Measurements from ENCODE around the gene C16orf95.
"Not testable (repeated sequence)": the region's sequence is repeated elsewhere in the genome, so short reads cannot be mapped to it uniquely, and the experiment has no call there.

Gene C16orf95

DNA sequence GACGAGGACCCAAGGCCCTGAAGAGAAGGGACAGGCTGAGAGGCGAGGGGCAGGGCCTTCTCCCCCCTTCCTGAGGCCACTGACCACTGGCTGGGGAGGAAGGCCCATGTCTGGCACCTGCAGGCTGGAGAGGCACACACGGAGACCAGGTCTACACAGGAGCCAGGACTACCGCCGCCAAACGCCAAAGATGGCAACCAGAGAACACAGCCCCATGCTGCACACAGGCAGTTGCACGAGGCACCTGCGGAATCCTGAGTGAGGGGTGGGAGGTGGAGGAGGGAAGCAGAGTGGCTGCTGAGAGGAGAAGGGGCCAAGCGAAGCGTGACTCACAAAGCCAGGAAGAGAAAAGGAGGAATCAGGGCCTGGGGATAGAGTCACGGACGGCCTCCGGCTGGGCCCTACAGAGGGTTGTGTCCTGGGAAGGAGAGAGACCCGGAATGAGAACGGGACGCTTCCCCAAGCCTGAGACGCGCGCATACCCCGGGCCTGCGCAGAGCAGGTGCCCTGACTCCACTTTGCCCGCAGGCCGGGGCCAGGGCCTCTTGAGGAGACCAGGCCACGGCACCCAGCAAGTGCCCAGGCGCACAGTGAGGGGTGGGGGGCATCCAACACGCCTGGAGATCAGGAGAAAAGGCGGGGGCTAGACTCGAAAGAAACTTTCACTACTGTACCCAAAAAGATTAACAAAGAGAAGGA lies 28.7 kb upstream of the C16orf95 start:
- FAIRE-seq = no peak

DNA sequence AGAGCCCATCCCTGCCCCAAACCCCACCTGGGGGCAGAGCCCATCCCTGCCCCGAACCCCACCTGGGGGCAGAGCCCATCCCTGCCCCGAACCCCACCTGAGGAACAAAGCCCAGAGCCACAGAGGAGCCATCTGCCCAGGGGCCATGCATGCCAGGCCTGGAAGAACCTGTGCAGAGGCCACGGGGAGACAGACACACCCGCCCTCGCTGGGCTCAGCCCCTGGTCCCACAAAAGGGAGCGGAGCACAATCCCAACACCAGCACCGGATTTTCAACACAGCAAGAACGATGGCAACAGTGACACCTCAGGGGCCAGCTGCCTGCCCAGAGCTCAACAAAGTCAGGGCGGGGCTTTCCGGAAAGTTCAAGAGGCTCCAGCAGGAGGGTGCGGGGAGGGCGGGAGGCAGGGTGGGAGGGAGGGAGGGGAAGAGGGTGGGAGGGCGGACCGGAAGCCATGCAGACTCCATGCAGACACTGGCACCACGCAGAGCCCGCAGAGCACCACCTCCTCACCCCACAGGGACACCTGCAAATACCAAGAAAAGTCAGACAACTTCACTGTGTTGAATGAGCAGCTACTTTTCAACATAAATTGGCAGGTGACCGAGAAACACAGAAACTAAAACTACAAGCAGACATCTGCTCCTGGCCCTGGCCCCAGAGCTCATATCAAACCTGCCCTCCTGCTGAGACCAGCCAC lies 27.9 kb upstream of the C16orf95 start:
- FAIRE-seq = no peak

DNA sequence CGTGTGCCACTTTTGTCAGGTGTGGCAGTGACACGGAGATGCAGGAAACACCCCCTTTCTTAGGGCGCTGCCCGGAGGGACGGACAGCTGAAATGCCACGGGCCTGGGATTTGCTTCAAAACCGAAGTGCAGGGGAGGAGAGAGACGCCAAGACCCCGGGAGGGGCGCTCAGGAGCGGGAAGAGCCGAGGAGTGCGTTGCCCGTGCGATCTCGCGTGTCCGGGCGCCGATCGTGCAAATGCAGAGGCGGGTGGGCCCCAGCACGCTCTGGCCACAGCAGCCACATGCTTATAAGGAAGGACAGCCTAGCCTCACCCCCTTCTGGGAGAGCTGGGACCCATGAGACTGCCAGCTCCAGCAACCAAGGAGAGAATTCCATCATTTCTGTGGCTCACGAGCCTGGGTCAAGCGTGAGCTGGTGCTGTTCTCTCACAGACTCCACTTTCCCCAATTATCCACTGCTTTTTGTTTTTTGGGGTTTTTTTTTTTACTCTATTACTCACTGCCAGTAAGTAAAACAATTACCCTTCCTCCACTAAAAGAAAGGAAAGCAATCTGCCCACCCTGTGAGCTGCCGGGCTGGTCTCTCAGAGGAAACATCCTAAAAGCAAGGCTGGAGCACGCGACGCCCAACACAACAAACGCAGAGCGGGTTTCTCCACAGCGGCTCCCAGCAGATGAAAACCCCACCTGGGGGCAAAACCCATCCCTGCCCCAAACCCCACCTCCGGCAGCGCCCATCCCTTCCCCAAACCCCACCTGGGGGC lies 27.2 kb upstream of the C16orf95 start:
- no peak for FAIRE-seq

DNA sequence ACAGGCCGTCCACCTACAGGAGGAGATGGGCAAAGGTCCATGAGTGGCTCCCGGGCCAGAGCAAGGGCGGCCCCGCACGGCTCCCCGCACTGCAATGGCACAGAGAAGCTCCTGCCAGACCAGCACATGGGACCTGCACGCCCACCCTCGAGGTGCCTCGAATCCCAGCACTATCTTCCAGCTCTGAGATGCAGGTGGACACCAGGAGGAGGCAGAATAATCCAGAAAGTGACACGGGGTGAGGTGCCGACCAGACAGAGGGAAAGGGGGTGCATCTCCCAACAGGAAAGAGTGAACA lies 26.5 kb upstream of the C16orf95 start:
- no peak for FAIRE-seq

GRCh38 chr16:87342978-87343752 lies 26.0 kb upstream of the C16orf95 start:
- FAIRE-seq = no peak

GRCh38 chr16:87342504-87342903 lies 25.3 kb upstream of the C16orf95 start:
- no peak for FAIRE-seq

- no peak for FAIRE-seq
Observed at GRCh38 chr16:87340198-87340597, 23.0 kb upstream of the C16orf95 start.

GRCh38 chr16:87339724-87340105 lies 22.5 kb upstream of the C16orf95 start:
- FAIRE-seq = not testable (repeated sequence)

DNA sequence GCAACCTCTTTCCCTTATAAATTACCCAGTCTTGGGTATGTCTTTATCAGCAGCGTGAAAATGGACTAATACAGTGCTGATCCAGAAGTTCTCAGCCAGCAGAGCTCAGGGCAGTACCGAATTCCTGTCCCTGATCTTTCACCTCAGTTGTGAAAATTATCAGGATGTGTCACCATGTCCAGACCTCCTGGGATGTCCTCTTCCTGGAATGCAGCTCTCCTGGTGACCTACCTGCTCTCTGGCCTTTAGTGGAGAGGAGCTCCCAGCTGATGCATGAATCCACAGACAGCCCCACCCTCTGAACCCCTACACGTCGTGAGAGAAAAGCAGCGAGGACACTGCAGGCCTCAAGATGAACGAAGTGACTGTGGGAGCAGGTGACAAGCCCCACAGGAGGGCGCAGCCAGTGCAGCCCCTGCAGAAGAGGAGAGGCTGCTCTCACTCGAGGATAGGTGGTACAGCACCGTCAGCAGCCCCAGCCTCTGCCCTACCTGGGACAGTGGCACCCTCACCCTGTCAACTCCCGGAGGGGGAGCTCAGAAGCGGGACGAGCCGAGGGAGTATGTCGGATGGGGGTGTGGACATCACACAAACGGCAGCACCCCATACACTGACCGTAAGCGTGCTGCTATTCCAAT lies 22.0 kb upstream of the C16orf95 start:
- no peak for FAIRE-seq

DNA sequence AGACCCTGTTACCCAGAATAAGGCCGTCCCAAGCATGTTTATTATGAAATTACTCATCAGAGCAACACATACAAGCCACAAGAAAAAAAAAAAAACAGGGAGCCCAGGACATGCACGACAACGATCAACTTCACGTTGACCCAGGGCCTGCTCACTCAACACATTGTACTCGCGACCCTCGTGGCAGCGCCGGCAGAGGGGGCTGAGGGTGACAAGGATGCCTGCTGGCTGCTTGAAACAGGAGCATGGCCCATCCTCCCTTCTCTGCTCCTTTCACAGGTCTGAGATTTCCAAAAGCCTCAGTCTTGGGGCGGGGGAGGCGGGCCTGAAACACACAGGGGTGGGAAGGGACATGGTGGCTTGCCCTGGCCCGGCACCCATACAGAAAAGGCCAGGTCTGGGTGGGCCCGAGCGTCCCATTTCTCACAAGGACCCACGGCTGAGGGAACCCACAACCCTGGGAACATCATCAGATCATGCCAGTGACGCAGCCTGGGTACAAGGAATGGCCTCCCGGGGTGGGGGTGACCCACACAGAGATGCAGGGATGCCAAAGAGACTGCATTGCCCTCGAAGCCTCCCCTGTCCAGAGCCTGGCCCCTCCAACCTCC lies 21.1 kb upstream of the C16orf95 start:
- no peak for FAIRE-seq

DNA sequence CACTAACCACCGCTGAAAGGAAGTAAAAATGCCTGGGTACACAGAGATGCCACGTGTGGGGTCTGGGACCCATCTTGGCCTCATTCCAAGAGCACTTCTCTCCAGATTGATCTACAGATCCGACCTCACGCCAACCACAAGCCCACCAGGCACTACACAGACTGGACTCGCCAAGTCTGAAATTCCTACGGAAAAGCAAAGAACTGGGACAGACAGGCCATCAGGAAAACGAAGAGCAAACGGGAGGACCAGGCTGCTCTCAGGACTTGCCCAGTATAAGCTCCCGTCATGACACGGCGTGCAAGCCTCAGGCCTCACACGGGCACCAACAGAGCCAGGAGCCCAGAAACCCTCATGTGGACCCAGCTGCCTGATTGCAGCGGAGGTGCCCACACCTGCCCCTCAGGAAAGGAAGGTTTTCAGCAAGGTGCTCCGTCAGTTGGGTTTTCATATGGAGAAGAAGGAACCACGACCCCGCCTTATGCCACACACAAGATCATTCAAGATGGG lies 20.1 kb upstream of the C16orf95 start:
- FAIRE-seq = no peak

DNA sequence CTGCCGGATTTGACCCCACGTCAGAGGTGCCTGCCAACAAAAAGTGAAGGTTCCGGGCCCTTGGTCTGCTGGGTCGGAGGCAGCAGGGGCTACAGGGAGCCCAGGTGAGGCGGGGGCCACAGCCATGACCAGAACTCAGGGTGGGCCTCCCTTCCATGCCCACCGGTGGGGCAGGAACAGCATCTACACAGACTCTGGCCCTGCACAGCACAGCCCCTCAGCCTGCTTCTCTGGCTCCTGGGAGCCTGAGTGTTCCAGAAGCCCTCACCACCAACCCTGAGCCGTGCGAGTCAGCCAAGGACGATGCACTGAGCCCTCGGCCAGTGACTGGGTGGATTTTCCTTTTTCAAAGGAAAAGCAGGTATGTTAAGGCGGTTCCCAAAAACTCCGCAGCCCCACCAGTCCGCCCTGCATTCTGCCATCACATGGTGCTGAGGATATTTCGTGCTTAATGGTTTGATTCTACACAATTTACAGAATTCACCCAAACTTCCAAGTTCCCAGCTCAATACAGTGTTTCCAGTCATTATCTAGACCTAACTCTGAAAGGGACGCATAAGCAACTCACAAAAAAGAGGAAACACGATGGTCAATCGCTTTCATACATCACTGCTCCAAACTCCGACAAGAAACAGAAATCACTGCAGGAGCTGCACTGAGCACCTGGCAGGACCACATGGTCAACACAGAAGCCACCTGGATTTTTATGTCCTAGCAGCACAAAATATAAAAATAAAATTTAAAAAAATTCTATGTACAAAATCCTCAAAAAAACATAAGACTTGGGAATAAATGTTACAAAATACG lies 19.4 kb upstream of the C16orf95 start:
- no peak for FAIRE-seq

DNA sequence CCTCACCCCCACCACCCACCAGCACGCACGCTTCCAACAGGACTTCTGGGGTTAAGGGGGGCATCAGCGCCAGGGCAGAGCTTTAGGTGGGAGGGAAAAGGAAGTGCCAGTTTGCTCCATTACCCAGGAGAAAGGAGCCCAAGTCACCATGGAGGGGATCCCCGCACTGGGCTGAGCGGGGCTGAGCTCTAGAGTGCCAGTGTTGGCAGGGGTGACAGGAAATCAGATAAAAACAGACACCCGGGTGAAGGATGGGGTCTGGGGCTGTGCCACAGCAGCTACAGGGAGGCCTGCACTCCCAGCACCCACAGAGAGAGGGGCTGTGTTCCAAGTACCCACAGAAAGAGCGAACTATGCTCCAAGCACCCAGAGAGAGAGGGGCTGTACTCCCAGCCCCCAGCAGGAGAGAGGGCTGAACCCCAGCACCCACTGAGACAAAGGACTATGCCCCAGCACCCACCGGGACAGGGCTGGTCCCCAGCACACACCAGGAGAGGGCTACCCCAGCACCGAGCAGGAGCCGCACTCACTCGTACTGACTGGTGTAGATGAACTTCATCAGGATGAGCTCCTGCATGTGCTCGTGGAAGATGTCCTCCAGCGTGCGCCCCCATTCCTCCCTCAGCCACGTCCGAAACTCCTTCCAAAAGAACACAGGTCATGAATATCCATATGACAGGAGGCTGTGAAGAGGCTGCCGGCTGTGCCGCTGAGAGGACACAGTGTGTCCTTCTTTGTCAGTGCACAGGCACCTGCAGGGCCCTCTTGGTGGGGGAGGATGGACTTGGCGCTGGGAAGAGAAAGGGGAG lies 18.6 kb upstream of the C16orf95 start:
- no peak for FAIRE-seq

DNA sequence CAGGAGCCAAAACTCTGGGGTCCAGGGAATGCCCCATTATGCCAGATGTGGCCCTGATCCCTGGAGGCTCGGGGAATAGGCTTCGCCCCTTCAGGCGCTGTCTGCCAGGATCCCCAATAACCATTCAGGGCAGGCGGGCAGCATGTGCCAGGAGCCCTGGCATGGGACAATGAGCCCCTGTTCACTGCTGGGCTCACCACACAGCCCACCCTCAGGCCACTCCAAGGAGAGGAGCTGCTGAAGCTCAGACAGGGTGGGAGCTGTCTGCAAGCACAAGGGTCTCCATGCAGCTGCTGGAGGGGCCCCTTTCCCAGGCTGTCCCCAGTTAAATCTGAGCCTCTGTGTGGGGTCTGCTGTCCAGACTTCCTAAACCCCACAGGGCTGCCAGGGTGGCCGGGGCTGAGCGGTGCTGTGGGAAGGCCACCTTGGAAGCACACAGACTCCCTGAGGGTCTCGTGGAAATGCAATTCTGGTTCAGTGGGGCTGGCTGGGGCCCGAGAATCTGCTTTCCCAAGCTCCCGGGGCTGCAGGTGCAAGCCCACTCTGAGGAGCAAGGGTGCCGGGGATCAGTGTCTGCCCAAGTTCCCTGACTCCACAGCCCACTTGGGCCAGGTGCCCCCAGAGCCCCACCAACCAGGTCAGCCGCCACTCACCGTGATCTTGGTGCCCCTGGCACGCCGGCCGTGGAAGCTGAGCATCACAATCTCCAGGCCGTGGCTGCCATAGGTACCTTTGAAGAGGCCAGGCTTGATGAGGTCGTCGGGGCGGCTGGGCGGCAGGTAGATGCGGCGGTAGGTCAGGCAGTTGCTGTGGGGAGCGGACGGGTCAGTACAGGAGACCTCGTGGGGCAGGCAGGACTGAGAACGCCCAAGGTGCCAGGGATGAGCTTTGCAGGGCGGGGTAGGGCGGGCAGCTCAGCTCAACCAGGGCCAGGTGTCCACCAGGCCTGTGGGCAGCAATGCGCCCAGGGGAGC lies 17.7 kb upstream of the C16orf95 start:
- FAIRE-seq = no peak

GRCh38 chr16:87333581-87334331 lies 16.6 kb upstream of the C16orf95 start:
- no peak for FAIRE-seq

- no peak for FAIRE-seq
Observed at GRCh38 chr16:87333101-87333500, 15.9 kb upstream of the C16orf95 start.

DNA sequence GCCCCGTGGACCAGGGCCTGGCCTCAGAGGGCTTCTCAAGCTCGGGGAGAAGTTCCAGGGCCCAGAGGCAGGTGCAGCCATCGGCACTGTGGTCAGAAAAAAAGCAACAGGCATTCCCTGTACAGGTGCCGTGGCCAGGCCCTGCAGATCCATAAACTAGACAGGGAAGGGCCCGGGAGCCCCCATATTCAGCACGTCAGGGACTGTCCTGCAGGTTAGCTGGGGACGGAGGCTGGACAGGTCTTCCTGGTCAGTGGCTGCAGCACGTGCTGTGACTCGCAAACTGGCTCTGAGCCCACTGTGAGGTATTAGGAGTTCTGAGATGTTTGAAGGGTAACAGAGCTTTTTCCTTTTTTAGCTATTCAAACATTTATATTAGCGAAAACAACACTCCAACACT lies 15.0 kb upstream of the C16orf95 start:
- FAIRE-seq = no peak

- no peak for FAIRE-seq
Observed at GRCh38 chr16:87331241-87331801, 14.1 kb upstream of the C16orf95 start.

Data from endometrium (tissue), 2 donors.